Tibial artery (tissue), 4 donors: ENCODE data around the gene LSMEM2.
"Not testable (repeated sequence)": the region's sequence is repeated elsewhere in the genome, so short reads cannot be mapped to it uniquely, and the experiment has no call there.

Source experiments
- DNase-seq, 2 donors: peaks; one replicate each; pipeline ENCODE4 v3.0.0-alpha.2; 2019
- H3K27ac ChIP-seq, 2 donors: fragments of 200-600 bp; sonication (generic) in 1 of 2; 1 replicate in 1 of 2; 2 replicates in 1 of 2; pipeline ENCODE4 v1.5.1; 2018 to 2019; ENCODE audit warnings: mild to moderate bottlenecking in 1 of 2
- H3K27me3 ChIP-seq, 2 donors: fragments of 200-600 bp; sonication (generic) in 1 of 2; one replicate each; pipeline versions ENCODE4 v1.5.1 to v1.6.0; 2016 to 2019
- H3K36me3 ChIP-seq, 3 donors: fragments of 200-600 bp; sonication (generic) in 2 of 3; one replicate each; pipeline ENCODE4 v1.5.1; 2016 to 2019; ENCODE audit warnings: mild to moderate bottlenecking in 2 of 3
- H3K4me1 ChIP-seq, 4 donors: fragments of 200-600 bp; sonication (generic) in 2 of 4; 1 replicate in 3 of 4; 2 replicates in 1 of 4; pipeline ENCODE4 v1.5.1; 2016 to 2019
- H3K4me3 ChIP-seq, 2 donors: fragments of 200-600 bp; sonication (generic) in 1 of 2; 1 replicate in 1 of 2; 2 replicates in 1 of 2; pipeline ENCODE4 v1.5.1; 2018 to 2019; ENCODE audit warnings: mild to moderate bottlenecking in 2 of 2
- H3K9me3 ChIP-seq, 3 donors: fragments of 200-600 bp; sonication (generic) in 1 of 3; one replicate each; pipeline ENCODE4 v1.5.1; 2016 to 2019
- CTCF ChIP-seq, 2 experiments: fragments of 200-600 bp in 1 of 2; fragments of 450-650 bp in 1 of 2; IDR thresholded peaks; one replicate each; pipeline ENCODE4 v1.5.1; 2017 to 2019; ENCODE audit warnings: antibody characterized with exemption in 2 of 2, mild to moderate bottlenecking in 1 of 2, moderate library complexity in 1 of 2
- intact Hi-C: fragments of 100-400 bp; cut with DNase I; formaldehyde crosslinking; loops from one replicate; pipeline ENCODE4 v1.15.0; 2023; ENCODE audit warnings: low total_unique reads

LSMEM2 gene

GRCh38 chr3:50268703-50269451 lies 10.0 kb upstream of the LSMEM2 start, which contains the start of gene SEMA3B:
SEMA3B (plus strand) TSS chr3:50269147; CDS start chr3:50269241, 94 bp downstream.
- H3K27me3 ChIP-seq, result no peaks in the 10 kb centered on the region
- no peak for TF ChIP-seq CTCF (IDR thresholded peaks at IDR 0.05)
- H3K4me1 ChIP-seq, result peaks cover 7 to 88% (median 74%) of the 10 kb centered on the region in 4 donors
- no peaks in the 10 kb centered on the region for H3K9me3 ChIP-seq
- no peaks in the 10 kb centered on the region for H3K36me3 ChIP-seq
- H3K27ac ChIP-seq, result peak within 1 kb of the TSS; percentile 96 to 98
- intact Hi-C loops, result no loop called here
- DNase-seq, result peak; percentile 63 to 91
- peak within 1 kb of the TSS; percentile 65 to 66 for H3K4me3 ChIP-seq

- no peak for DNase-seq
- Histone ChIP-seq H3K4me1 (peaks cover 4 to 88% (median 68%) of the 10 kb centered on the region in 4 donors), H3K27ac (peak overlapping the region; percentile 84 to 98), H3K4me3 (peak overlapping the region; percentile 11 to 40), H3K36me3 (no peaks in the 10 kb centered on the region), H3K9me3 (no peaks in the 10 kb centered on the region), H3K27me3 (no peaks in the 10 kb centered on the region)
- intact Hi-C loops, result no loop called here
- TF ChIP-seq CTCF (IDR thresholded peaks at IDR 0.05), result no peak
These were observed 9.4 kb upstream of the LSMEM2 start for GRCh38 chr3:50269460-50269859.

- Histone ChIP-seq H3K27me3 (no peaks in the 10 kb centered on the region), H3K4me1 (peaks cover 4 to 83% (median 63%) of the 10 kb centered on the region in 4 donors), H3K27ac (peak overlapping the region; percentile 84 to 98), H3K9me3 (no peaks in the 10 kb centered on the region), H3K4me3 (no peak overlapping the region), H3K36me3 (no peaks in the 10 kb centered on the region)
- DNase-seq, result no peak
- no peak for TF ChIP-seq CTCF (IDR thresholded peaks at IDR 0.05)
- intact Hi-C loops, result loop anchor here (10.0 kb wide), 1 partner anchor 145 kb away; no protein-coding TSS in a partner anchor
These were observed 8.9 kb upstream of the LSMEM2 start for GRCh38 chr3:50269977-50270413.

- H3K27me3 ChIP-seq, result no peaks in the 10 kb centered on the region
- H3K27ac ChIP-seq, result peak overlapping the region; percentile 84 to 98
- peaks cover under 1 to 77% (median 57%) of the 10 kb centered on the region in 4 donors for H3K4me1 ChIP-seq
- no peak overlapping the region for H3K4me3 ChIP-seq
- no peak for TF ChIP-seq CTCF (IDR thresholded peaks at IDR 0.05)
- H3K9me3 ChIP-seq, result no peaks in the 10 kb centered on the region
- peaks cover 0 to 3% (median 0%) of the 10 kb centered on the region in 3 donors for H3K36me3 ChIP-seq
- DNase-seq, result no peak
- intact Hi-C loops, result loop anchor here (1.0 to 10.0 kb wide), 2 partner anchors 43 to 146 kb away; no protein-coding TSS in a partner anchor
These were observed 8.3 kb upstream of the LSMEM2 start for GRCh38 chr3:50270422-50271224.

GRCh38 chr3:50271314-50271936 lies 7.5 kb upstream of the LSMEM2 start:
- H3K27me3 ChIP-seq, result no peaks in the 10 kb centered on the region
- peaks cover 0 to 11% (median 0%) of the 10 kb centered on the region in 3 donors for H3K36me3 ChIP-seq
- no peak for DNase-seq
- no peak overlapping the region for H3K4me3 ChIP-seq
- TF ChIP-seq CTCF (IDR thresholded peaks at IDR 0.05), result no peak
- no peaks in the 10 kb centered on the region for H3K9me3 ChIP-seq
- peak overlapping the region in 1 of 2 donors; percentile 98 for H3K27ac ChIP-seq
- intact Hi-C loops, result loop anchor here (1.0 to 10.0 kb wide), 2 partner anchors 44 to 147 kb away; no protein-coding TSS in a partner anchor
- H3K4me1 ChIP-seq, result peaks cover 0 to 69% (median 49%) of the 10 kb centered on the region in 4 donors

- intact Hi-C loops, result loop anchor here (2.0 to 10.0 kb wide), 2 partner anchors 80 to 148 kb away; no protein-coding TSS in a partner anchor
- DNase-seq, H3K27ac ChIP-seq, H3K9me3 ChIP-seq, H3K27me3 ChIP-seq: not testable (repeated sequence)
- peaks cover 0 to 17% (median 0%) of the 10 kb centered on the region in 3 donors for H3K36me3 ChIP-seq
- H3K4me1 ChIP-seq, result peaks cover 0 to 58% (median 39%) of the 10 kb centered on the region in 4 donors
- H3K4me3 ChIP-seq, result peak overlapping the region in 1 of 2 donors; percentile 44
These were observed 6.4 kb upstream of the LSMEM2 start for GRCh38 chr3:50272538-50272910.
